HEK293T (cell line): ENCODE measurements around the gene CEP192.

Experiments used
- CTCF ChIA-PET: fragments of 350-600 bp; formaldehyde crosslinking; extraction: SDS; loops from one replicate; lab custom pipeline; 2021; ENCODE audit warnings: antibody characterized with exemption, inconsistent platforms; lab: Yijun Ruan, JAX
- POLR2A ChIA-PET: fragments of 350-600 bp; formaldehyde crosslinking; extraction: SDS; loops from one replicate; lab custom pipeline; 2020; ENCODE audit warnings: antibody characterized with exemption, inconsistent platforms; lab: Yijun Ruan, JAX
- DNase-seq: peaks from one replicate; pipeline ENCODE4 v3.0.0; 2012; ENCODE audit warnings: mixed read lengths; ENCODE audit errors: extremely low spot score
- ARNT ChIP-seq: fragments of 450-650 bp; IDR thresholded peaks from 2 replicates; pipeline ENCODE4 v1.6.1; 2017; ENCODE audit warnings: mild to moderate bottlenecking
- BHLHE40 ChIP-seq: fragments of 450-650 bp; IDR thresholded peaks from 2 replicates; pipeline ENCODE4 v1.6.1; 2016; ENCODE audit warnings: mild to moderate bottlenecking, moderate library complexity, borderline replicate concordance
- CTBP1 ChIP-seq: fragments of 450-650 bp; IDR thresholded peaks from 2 replicates; pipeline ENCODE4 v1.6.1; 2016; ENCODE audit warnings: borderline replicate concordance
- ELF4 ChIP-seq: fragments of 450-650 bp; IDR thresholded peaks from 2 replicates; pipeline ENCODE4 v1.6.1; 2017; ENCODE audit warnings: antibody characterized with exemption
- FOXA1 ChIP-seq: fragments of 450-650 bp; IDR thresholded peaks from 2 replicates; pipeline ENCODE4 v1.6.1; 2016; ENCODE audit warnings: mild to moderate bottlenecking
- FOXK2 ChIP-seq: fragments of 450-650 bp; IDR thresholded peaks from 2 replicates; pipeline ENCODE4 v1.6.1; 2016; ENCODE audit warnings: mild to moderate bottlenecking
- FOXM1 ChIP-seq: fragments of 450-650 bp; IDR thresholded peaks from 2 replicates; pipeline ENCODE4 v1.6.1; 2017; ENCODE audit warnings: mild to moderate bottlenecking, borderline replicate concordance
- HDGF ChIP-seq: fragments of 450-650 bp; IDR thresholded peaks from 2 replicates; pipeline ENCODE4 v1.6.1; 2017; ENCODE audit warnings: antibody characterized with exemption, borderline replicate concordance
- L3MBTL2 ChIP-seq: fragments of 450-650 bp; conservative IDR thresholded peaks from 2 replicates; pipeline ENCODE4 v1.6.1; 2016; ENCODE audit warnings: mild to moderate bottlenecking
- LEF1 ChIP-seq: fragments of 450-650 bp; IDR thresholded peaks from 2 replicates; pipeline ENCODE4 v1.6.1; 2017; ENCODE audit warnings: mild to moderate bottlenecking, borderline replicate concordance
- NFRKB ChIP-seq: fragments of 450-650 bp; IDR thresholded peaks from 2 replicates; pipeline ENCODE4 v1.6.1; 2016; ENCODE audit warnings: mild to moderate bottlenecking, moderate library complexity
- SP1 ChIP-seq: fragments of 450-650 bp; IDR thresholded peaks from 2 replicates; pipeline ENCODE4 v1.6.1; 2017
- SUZ12 ChIP-seq: fragments of 450-650 bp; IDR thresholded peaks from 2 replicates; pipeline ENCODE4 v1.6.1; 2016; ENCODE audit warnings: mild to moderate bottlenecking
- TARDBP ChIP-seq: fragments of 450-650 bp; IDR thresholded peaks from 2 replicates; pipeline ENCODE4 v1.6.1; 2016
- ZNF384 ChIP-seq: fragments of 450-650 bp; IDR thresholded peaks from 2 replicates; pipeline ENCODE4 v1.6.1; 2016
- TF ChIP-seq, protein P1 (sequence below): fragments of 450-650 bp; IDR thresholded peaks from 2 replicates; pipeline ENCODE4 v1.6.1; 2016

Gene CEP192

DNA sequence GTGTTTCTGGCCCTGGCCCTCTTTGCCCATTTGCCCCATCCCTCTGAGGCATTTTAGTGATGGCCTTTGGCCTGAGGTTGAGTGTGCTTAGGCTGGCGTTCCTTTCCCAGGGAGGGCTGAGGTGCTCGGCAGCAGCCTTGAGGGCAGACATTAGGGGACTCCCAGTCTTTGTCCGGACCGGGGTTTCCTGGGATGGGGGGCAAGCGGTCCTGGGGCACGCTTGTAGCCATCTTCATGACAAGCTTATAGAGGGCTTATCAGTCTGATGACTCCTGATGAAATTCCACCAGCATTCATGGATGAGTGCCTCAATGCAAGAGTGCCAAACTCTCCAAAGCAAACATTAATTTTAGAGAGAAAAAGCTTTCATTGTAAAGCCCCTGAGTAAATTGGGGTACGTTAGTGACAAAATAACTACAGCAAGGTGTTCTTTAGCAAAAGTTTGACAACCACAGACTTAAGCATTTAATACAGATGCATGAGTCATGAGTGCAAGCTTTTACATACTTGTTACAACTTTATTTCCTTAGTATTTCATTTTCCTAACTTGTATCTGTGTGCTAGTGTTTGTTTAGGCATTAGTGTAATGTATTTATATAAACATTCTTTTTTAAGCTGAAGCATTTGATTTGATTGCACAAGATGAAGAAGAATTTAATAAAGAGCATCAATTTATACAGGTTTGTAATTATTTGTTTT lies 45.6 kb downstream of the CEP192 start:
- DNase-seq, result no peak
- TF ChIP-seq FOXA1 (no peak), ZNF384 (no peak), FOXM1 (no peak), L3MBTL2 (no peak), HDGF (no peak), CTBP1 (no peak)
- TF ChIP-seq, protein P1, sequence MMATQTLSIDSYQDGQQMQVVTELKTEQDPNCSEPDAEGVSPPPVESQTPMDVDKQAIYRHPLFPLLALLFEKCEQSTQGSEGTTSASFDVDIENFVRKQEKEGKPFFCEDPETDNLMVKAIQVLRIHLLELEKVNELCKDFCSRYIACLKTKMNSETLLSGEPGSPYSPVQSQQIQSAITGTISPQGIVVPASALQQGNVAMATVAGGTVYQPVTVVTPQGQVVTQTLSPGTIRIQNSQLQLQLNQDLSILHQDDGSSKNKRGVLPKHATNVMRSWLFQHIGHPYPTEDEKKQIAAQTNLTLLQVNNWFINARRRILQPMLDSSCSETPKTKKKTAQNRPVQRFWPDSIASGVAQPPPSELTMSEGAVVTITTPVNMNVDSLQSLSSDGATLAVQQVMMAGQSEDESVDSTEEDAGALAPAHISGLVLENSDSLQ, result no peak
- POLR2A ChIA-PET, result no interaction called here
- CTCF ChIA-PET, result no interaction called here

GRCh38 chr18:13039806-13040205 lies 48.6 kb downstream of the CEP192 start:
- TF ChIP-seq LEF1 (no peak), ZNF384 (no peak)
- CTCF ChIA-PET, result no interaction called here
- no peak for DNase-seq
- POLR2A ChIA-PET, result no interaction called here

- no peak for DNase-seq
- TF ChIP-seq SUZ12 (no peak), LEF1 (no peak), TARDBP (no peak), BHLHE40 (no peak), L3MBTL2 (no peak), SP1 (no peak), ELF4 (no peak), FOXK2 (no peak), ZNF384 (no peak)
- TF ChIP-seq, protein P1, result no peak
- ChIA-PET POLR2A (no interaction called here), CTCF (no interaction called here)
These were observed 51.9 kb downstream of the CEP192 start for GRCh38 chr18:13043066-13043465.

DNA sequence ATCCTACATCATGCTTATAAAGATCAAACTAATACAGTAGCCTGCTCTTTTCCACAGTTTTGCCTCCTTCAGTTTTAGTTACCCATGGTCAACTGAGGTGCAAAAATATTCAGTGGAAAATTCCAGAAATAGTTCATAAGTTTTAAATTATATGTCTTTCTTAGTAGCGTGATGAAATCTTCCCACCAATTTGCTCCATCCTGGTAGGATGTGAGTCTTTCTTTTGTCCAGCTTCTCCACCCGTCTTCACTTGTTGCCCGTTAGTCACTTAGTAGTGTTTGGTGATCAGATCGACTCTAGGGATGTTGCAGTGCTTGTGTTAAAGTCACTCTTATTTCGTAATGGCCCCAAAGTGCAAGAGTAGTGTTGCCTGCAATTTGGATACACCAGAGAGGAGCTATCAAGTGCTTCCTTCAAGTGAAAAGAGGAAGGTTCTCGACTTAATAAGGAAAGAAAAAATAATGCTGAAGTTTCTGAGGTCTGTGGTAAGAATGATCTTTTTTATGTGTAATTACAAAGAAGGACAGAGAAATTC lies 57.0 kb downstream of the CEP192 start:
- no peak for DNase-seq
- CTCF ChIA-PET, result no interaction called here
- POLR2A ChIA-PET, result no interaction called here
- no peak for TF ChIP-seq NFRKB
- no peak for TF ChIP-seq FOXM1
- TF ChIP-seq ZNF384, result no peak
- no peak for TF ChIP-seq ARNT
- no peak for TF ChIP-seq CTBP1
- TF ChIP-seq L3MBTL2, result no peak
- no peak for TF ChIP-seq HDGF
- no peak for TF ChIP-seq SP1
- no peak for TF ChIP-seq LEF1
- TF ChIP-seq, protein P1, result no peak
- TF ChIP-seq FOXA1, result no peak
- no peak for TF ChIP-seq TARDBP
- TF ChIP-seq SUZ12, result no peak
- TF ChIP-seq BHLHE40, result no peak
- no peak for TF ChIP-seq ELF4

DNA sequence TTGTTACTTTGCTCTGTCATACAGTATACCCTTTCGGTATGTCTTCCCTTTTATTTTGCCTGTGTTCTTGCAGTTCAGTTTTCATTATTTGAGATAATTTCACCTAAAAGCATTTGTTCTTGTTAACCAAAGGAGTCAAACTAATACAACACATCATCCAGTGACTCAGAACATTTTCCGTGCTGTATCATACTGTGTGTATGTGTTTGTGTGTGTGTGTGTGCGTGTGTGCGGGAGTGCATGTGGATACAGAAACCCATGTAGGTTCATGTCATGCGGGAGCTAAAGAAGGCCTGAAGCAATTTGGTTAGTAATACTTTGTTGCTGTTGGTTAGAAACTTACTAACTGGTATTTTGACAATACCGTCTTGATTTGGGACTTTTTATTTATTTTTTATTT lies 60.0 kb downstream of the CEP192 start:
- TF ChIP-seq ZNF384 (no peak), SP1 (no peak), NFRKB (no peak), ARNT (no peak), FOXK2 (no peak), BHLHE40 (no peak), TARDBP (no peak), ELF4 (no peak), HDGF (no peak), FOXA1 (no peak), SUZ12 (no peak)
- TF ChIP-seq, protein P1, result no peak
- POLR2A ChIA-PET, result no interaction called here
- DNase-seq, result no peak
- CTCF ChIA-PET, result no interaction called here

- CTCF ChIA-PET, result no interaction called here
These were observed 60.8 kb downstream of the CEP192 start for GRCh38 chr18:13051950-13052349.

More at GRCh38 chr18:13051950-13052349, 60.8 kb downstream of the CEP192 start:
- TF ChIP-seq LEF1 (no peak), ARNT (no peak), ZNF384 (no peak), ELF4 (no peak), SUZ12 (no peak), CTBP1 (no peak)
- POLR2A ChIA-PET, result no interaction called here
- no peak for DNase-seq
